ENCODE measurements around the gene SLC27A6. TPM values are rescaled to one million over a fixed set of nuclear protein-coding genes. Genes with fewer than 3 reads are reported as not detected.
"Not testable (repeated sequence)": the region's sequence is repeated elsewhere in the genome, so short reads cannot be mapped to it uniquely, and the experiment has no call there.

SLC27A6 gene
- total RNA-seq, 4 donors from 2014 or later = not detected

GRCh38 chr5:128927644-128928043 lies 37.6 kb upstream of the SLC27A6 start:
- no peak for DNase-seq
- Histone ChIP-seq H3K4me3 (no peak overlapping the region), H3K9me3 (no peaks in the 10 kb centered on the region), H3K4me1 (no peaks in the 10 kb centered on the region), H3K27ac (no peak overlapping the region), H3K36me3 (no peaks in the 10 kb centered on the region), H3K27me3 (no peaks in the 10 kb centered on the region)
- TF ChIP-seq POLR2A (IDR thresholded peaks at IDR 0.05) (no peak), CTCF (IDR thresholded peaks at IDR 0.05) (no peak)

- not testable (repeated sequence) for DNase-seq, H3K36me3 ChIP-seq, H3K9me3 ChIP-seq, H3K4me1 ChIP-seq, H3K27ac ChIP-seq, H3K27me3 ChIP-seq, H3K4me3 ChIP-seq
Observed at GRCh38 chr5:128932232-128932631, 33.1 kb upstream of the SLC27A6 start.

GRCh38 chr5:128943100-128943499 lies 22.2 kb upstream of the SLC27A6 start:
- H3K27me3 ChIP-seq = not testable (repeated sequence)

GRCh38 chr5:128949847-128950546 lies 15.3 kb upstream of the SLC27A6 start:
- Histone ChIP-seq H3K4me3 (no peak overlapping the region), H3K27me3 (no peaks in the 10 kb centered on the region), H3K27ac (no peak overlapping the region), H3K9me3 (no peaks in the 10 kb centered on the region), H3K4me1 (no peaks in the 10 kb centered on the region), H3K36me3 (no peaks in the 10 kb centered on the region)
- no peak for DNase-seq
- TF ChIP-seq POLR2A (IDR thresholded peaks at IDR 0.05) = no peak
- TF ChIP-seq CTCF (IDR thresholded peaks at IDR 0.05) = no peak

More at GRCh38 chr5:128943100-128943499, 22.2 kb upstream of the SLC27A6 start:
- not testable (repeated sequence) for H3K4me3 ChIP-seq, H3K27ac ChIP-seq, H3K9me3 ChIP-seq, DNase-seq, H3K4me1 ChIP-seq, H3K36me3 ChIP-seq

- not testable (repeated sequence) for H3K27me3 ChIP-seq, DNase-seq, H3K4me1 ChIP-seq, H3K4me3 ChIP-seq, H3K36me3 ChIP-seq, H3K27ac ChIP-seq, H3K9me3 ChIP-seq
Observed at GRCh38 chr5:128951301-128951700, 14.0 kb upstream of the SLC27A6 start.

- H3K9me3 ChIP-seq = no peaks in the 10 kb centered on the region
- H3K36me3 ChIP-seq = no peaks in the 10 kb centered on the region
- H3K4me1 ChIP-seq = no peaks in the 10 kb centered on the region
- H3K27me3 ChIP-seq = no peaks in the 10 kb centered on the region
- no peak for TF ChIP-seq POLR2A (IDR thresholded peaks at IDR 0.05)
- TF ChIP-seq CTCF (IDR thresholded peaks at IDR 0.05) = no peak
- H3K4me3 ChIP-seq = no peak overlapping the region
- no peak for DNase-seq
- H3K27ac ChIP-seq = no peak overlapping the region
Observed at GRCh38 chr5:128956164-128956563, 9.1 kb upstream of the SLC27A6 start.

GRCh38 chr5:128962211-128962610 lies 3.1 kb upstream of the SLC27A6 start:
- no peak for DNase-seq
- Histone ChIP-seq H3K27me3 (no peaks in the 10 kb centered on the region), H3K4me3 (no peak overlapping the region), H3K9me3 (no peaks in the 10 kb centered on the region), H3K27ac (no peak overlapping the region), H3K4me1 (no peaks in the 10 kb centered on the region), H3K36me3 (no peaks in the 10 kb centered on the region)
- TF ChIP-seq POLR2A (IDR thresholded peaks at IDR 0.05) (no peak), CTCF (IDR thresholded peaks at IDR 0.05) (no peak)

Measured in Peyer's patch (tissue), 4 donors.